ENCODE data around the gene PPP5C.

Gene PPP5C

GRCh38 chr19:46330319-46330918, 16.5 kb upstream of the PPP5C start:
- no peak for DNase-seq (ENCODE audit: low read depth in 2 of 2, low spot score in 1 of 2)

DNA sequence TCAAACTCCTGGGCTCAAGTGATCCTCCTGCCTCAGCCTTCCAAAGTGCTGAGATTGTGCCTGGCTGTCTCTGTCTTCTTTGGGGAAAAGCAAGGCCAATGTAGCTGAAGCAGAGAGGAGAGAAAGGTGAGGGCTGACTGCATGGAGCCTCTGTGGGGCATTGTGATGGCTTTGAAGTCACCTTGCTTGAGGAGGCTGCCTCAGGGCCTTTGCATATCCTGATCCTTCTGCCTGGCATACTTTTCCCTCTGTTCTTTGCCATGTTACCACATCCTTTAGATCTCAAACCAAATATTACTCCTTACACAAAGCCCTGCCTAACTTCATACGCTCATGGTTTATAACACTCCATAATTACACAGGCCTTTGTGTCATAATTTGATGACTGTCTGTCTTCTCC, 9.4 kb upstream of the PPP5C start:
- DNase-seq (ENCODE audit: low read depth in 2 of 2, low spot score in 1 of 2) = no peak

- no peak for DNase-seq (ENCODE audit: low read depth in 2 of 2, low spot score in 1 of 2)
These were observed 7.4 kb upstream of the PPP5C start for GRCh38 chr19:46339446-46339845.

GRCh38 chr19:46340051-46340659, 6.7 kb upstream of the PPP5C start:
- DNase-seq (ENCODE audit: low read depth in 2 of 2, low spot score in 1 of 2) = no peak

- no peak for DNase-seq (ENCODE audit: low read depth in 2 of 2, low spot score in 1 of 2)
These were observed 5.0 kb upstream of the PPP5C start for GRCh38 chr19:46341937-46342336.

- no peak for DNase-seq (ENCODE audit: low read depth in 2 of 2, low spot score in 1 of 2)
These were observed 2.5 kb upstream of the PPP5C start for GRCh38 chr19:46344363-46344762.

GRCh38 chr19:46345157-46345556, 1.7 kb upstream of the PPP5C start:
- DNase-seq (ENCODE audit: low read depth in 2 of 2, low spot score in 1 of 2) = no peak

DNA sequence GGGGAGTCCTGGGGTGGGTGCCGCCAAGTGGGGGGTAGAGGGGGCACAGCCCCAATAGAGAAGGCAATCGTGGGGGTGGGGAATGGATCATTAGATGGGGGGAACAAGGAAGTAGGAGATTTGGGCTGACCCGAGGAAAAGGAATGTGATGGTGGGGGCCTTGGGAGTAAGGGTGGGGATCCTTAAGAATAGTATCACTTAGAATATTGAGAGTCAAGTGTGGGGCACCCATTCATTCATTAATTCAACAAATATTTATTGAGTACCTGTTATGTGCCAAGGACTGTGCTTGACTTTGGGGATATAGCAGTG, 641 bp downstream of the PPP5C start:
- no peak for DNase-seq (ENCODE audit: low read depth in 2 of 2, low spot score in 1 of 2)

DNA sequence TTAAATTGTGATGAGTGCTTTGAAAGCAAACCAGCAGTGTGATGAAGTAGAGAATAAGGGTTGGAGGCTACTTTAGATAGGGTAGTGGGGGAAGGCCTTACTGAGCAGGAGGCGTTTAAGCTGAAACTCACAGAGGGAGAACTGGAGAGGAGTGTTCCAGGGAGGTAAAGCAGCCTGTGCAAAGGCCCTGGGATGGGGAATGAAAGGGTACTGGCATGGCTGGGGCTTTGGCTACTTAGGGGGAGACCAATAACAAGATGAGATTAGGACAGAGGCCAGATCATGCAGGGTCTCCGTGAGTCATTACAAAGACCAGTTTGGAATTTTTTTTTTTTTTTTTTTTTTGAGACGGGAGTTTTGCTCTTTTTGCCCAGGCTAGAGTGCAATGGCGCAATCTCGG, 1.1 kb downstream of the PPP5C start:
- DNase-seq (ENCODE audit: low read depth in 2 of 2, low spot score in 1 of 2) = no peak

DNA sequence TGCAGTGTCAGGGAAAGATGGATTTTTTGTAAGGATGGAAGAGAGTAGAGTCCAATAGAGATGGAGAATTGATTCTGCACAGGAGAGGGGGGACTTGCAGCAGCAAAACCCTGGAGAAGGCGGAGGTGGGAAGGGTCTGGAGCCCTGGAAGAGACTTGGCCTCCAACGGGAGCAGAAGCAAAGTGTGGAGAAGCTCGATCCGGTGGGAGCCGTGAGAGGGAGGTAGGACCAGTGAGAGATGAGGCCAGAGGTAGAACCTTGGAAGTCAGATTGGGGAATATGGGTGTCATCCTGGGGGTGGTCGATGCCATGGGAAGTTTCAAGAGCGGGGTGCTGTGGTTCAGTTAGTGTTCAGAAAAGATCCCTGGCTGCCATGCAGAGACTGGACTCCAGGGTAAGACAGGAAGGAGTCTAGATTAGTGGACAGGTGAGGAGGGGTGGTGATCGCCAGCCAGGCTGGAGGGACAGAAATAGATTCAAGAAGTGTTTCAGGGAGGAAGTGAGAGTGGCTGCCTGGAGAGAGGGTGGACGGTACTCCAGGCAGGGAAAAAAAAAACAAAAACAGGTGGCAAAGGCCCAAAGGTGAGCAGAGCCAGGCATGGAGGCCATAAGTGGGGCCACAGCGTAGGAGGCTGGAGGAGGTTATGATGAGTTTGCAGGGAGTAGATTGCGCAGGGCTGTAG, 2.6 kb downstream of the PPP5C start:
- DNase-seq (ENCODE audit: low read depth in 2 of 2, low spot score in 1 of 2) = no peak

GRCh38 chr19:46350029-46350757, 3.3 kb downstream of the PPP5C start:
- no peak for DNase-seq (ENCODE audit: low read depth in 2 of 2, low spot score in 1 of 2)

- DNase-seq (ENCODE audit: low read depth in 2 of 2, low spot score in 1 of 2) = no peak
These were observed 3.9 kb downstream of the PPP5C start for GRCh38 chr19:46350758-46351159.

GRCh38 chr19:46351241-46352041, 4.6 kb downstream of the PPP5C start:
- DNase-seq (ENCODE audit: low read depth in 2 of 2, low spot score in 1 of 2) = no peak

- DNase-seq (ENCODE audit: low read depth in 2 of 2, low spot score in 1 of 2) = no peak
These were observed 7.0 kb downstream of the PPP5C start for GRCh38 chr19:46353730-46354528.

DNA sequence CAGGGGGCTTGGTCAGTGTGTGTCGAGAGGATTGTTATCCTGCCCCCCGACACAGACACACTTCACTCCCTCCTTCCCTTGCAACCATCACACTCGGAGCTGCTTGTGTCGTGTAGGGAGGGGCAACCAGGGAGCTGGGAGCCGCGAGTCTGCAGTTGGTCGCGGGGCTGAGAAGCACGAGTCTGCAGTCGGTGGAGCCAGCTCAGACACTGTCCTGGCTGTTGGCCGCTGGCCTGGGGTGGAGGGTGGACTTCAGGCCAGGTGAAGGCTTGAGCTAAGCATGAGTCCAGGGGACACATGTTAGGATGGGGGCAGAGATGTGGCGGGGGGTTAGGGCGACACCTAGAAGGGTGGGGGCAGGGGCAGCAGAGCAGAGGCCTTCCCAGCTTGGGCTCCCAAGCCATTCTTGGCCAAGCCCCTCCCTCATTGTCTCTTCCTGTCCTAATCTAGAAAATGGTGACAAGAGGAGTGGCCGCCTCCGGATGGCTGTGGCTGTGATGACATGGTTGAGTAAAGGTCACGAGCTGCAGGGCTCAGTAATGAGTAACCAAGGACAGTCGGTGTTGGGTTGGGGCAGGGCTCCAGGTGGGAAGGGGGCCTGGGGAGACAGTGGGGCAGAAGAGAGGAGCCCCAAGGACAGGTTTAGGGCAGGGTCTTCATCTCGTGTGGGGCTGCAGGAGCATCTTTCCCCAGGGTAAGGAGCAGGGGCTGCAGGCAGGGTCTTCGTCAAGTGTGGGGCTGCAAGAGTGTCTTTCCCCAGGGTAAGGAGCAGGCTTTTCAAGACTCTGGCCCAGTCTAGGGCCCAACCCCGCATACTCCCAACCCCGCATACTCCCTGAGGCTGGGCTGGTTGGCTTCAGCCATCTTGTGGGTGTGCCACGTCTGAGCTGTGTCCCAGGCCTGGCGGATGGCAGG, 8.6 kb downstream of the PPP5C start:
- DNase-seq (ENCODE audit: low read depth in 2 of 2, low spot score in 1 of 2) = no peak

DNA sequence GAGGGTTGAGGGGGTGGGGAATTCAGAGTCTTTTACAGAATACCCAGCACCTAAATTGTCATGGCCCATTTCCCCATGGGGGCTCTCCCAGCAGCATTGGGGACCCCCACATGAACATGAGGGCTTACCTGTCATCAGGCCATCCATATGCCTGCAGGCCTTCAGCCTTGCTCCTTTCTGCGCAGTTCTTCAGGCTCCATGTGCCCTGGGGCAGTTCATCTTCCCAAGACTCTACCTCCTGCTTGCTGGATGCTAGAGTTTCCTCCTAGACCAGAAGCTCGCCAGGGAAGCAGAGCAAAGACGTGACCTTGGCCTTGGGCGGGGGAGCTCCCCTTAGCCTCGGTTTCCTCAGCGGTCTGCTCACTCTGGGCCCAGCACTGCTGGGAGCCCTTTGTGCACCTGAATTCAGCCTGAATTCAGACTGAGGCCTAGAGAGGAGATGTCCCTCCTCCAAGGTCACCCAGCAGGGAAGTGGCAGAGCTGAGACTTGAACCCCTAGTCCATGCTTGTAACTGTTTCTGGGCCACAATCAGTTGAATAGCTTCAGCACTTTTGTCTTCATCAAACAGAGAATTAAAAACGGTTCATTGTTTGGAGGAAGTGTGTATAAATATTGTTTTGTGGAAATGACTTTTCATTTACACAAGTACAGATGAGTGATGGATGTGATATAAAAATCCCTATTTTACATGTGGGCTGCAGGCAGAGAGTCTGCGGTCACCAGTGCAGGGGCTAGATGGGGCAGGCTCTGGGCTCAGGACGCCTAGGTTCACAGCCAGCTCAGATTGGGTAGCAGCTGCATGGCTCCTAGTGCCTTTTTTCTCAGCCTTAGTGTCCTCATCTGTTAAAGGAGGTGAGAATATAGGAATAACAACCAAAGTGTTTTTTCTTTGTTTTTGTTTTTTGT, 9.5 kb downstream of the PPP5C start:
- DNase-seq (ENCODE audit: low read depth in 2 of 2, low spot score in 1 of 2) = no peak

DNA sequence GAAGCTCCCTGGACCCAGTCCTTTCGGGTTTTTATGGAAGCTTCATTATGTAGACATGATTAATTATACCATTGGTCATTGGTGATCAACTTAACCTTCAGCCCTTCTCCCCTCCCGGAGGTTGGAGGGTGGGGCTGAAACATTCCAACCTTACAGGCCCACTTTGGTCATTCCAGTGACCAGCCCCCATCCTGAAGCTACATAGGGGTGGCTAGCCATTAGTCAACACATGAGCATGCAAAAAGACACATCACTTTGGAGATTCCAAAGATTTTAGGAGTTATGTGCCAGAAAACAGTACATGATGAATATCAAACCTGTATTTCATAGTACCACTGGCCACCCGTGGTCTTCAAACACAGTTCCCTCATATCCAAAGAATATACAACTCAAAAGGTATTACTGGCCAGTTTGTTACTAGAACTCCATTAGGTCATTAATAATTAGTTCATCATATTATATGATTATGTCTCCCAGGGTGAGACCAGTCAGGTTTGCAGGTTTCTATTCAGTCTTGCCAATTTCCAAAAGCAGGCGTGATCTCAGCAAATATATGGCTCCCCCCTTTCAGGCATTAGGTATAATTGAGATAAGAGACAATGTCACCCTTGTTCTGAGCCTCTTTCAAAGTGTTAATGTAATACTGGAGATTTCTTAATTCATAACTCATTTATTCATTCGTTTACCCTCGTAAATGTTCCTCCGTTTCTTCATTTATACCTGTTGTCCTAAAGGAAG, 11.1 kb downstream of the PPP5C start:
- DNase-seq (ENCODE audit: low read depth in 2 of 2, low spot score in 1 of 2) = no peak

DNA sequence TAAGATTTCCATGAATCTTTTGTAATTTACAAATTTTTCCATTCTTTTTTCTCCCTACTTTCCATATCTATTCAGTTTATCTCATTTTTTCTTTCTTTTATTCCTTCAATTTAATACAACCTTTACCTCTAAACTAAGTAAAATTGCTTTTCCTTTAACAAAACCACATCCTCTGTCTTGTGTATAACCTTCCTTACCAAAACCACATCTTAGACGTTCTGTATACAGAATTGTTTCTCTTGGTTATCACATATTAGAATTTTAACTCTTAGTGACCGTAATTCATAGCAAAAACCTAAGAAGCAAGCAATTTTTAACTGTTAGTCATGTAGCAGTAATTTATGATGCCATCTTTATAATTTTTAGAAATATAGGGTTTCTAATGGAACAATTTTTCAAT, 15.0 kb downstream of the PPP5C start:
- DNase-seq (ENCODE audit: low read depth in 2 of 2, low spot score in 1 of 2) = no peak

Data from stimulated activated CD8-positive, alpha-beta memory T cell treated with anti-CD3 and anti-CD28 coated beads, Interleukin-4, amount 100 ng/mL, for 4 hours (primary cell).